GM12874 (cell line): ENCODE measurements around the gene CPAMD8.

Experiments used
- TF ChIP-seq, protein P1 (sequence below): IDR thresholded peaks from 2 replicates; pipeline ENCODE4 v1.5.1; 2011; ENCODE audit warnings: low read depth, mild to moderate bottlenecking, control low read depth, low read length, moderate library complexity; ENCODE audit not compliant: insufficient read depth

CPAMD8 gene

DNA sequence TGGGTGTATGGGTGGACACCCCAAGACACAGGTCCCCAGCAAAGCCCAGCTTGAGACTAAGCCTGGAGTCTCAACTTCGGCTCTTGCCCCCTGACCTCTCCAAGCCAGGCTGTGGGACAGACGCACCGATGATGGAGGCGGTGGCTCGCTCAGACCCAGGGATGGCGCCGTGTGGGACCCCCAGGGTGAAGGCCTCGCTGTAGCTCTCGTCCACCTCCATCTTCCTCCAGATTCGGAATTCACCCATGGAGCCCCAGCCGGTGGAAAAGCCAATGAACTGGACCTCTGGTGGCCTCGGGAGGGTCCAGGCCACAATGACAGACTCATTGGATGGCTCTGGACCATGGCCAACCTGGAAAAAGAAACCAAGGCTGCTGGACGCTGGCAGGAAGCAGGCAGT lies 98.7 kb downstream of the CPAMD8 start:
- TF ChIP-seq, protein P1, sequence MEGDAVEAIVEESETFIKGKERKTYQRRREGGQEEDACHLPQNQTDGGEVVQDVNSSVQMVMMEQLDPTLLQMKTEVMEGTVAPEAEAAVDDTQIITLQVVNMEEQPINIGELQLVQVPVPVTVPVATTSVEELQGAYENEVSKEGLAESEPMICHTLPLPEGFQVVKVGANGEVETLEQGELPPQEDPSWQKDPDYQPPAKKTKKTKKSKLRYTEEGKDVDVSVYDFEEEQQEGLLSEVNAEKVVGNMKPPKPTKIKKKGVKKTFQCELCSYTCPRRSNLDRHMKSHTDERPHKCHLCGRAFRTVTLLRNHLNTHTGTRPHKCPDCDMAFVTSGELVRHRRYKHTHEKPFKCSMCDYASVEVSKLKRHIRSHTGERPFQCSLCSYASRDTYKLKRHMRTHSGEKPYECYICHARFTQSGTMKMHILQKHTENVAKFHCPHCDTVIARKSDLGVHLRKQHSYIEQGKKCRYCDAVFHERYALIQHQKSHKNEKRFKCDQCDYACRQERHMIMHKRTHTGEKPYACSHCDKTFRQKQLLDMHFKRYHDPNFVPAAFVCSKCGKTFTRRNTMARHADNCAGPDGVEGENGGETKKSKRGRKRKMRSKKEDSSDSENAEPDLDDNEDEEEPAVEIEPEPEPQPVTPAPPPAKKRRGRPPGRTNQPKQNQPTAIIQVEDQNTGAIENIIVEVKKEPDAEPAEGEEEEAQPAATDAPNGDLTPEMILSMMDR, result no peak

DNA sequence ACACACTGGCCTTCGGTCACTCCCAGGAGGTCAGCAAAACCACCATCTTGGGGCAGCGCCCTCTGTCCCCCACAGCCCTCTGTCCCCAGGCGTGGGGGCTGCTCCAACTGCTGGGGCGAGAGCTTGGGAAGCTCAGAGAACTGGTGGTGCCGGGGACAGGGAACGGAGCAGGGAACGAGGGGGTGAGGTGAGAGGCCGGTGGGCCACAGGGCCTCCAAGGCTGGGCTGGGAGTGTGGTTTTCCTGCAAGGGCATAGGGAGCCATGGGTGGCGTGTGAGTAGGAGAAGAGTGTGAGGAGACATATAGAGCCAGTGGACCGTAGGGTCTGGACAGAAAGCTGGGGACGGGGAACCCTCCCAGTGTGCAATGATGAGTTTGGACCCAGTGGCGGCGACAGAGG lies 103.7 kb downstream of the CPAMD8 start:
- TF ChIP-seq, protein P1, result no peak

DNA sequence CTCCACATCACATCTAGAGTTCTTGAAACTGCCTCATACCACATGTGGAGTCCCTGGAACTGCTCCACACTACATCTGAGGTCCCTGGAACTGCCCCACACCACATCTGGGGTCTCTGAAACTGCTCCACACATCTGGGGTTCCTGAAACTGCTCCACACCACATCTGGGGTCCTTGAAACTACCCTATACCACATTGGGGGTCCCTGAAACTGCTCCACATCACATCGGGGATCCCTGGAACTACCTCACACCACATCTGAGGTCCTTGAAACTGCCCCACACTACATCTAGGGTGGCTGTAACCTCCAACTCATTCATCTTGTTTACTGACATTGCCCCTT lies 104.0 kb downstream of the CPAMD8 start:
- TF ChIP-seq, protein P1, result no peak

DNA sequence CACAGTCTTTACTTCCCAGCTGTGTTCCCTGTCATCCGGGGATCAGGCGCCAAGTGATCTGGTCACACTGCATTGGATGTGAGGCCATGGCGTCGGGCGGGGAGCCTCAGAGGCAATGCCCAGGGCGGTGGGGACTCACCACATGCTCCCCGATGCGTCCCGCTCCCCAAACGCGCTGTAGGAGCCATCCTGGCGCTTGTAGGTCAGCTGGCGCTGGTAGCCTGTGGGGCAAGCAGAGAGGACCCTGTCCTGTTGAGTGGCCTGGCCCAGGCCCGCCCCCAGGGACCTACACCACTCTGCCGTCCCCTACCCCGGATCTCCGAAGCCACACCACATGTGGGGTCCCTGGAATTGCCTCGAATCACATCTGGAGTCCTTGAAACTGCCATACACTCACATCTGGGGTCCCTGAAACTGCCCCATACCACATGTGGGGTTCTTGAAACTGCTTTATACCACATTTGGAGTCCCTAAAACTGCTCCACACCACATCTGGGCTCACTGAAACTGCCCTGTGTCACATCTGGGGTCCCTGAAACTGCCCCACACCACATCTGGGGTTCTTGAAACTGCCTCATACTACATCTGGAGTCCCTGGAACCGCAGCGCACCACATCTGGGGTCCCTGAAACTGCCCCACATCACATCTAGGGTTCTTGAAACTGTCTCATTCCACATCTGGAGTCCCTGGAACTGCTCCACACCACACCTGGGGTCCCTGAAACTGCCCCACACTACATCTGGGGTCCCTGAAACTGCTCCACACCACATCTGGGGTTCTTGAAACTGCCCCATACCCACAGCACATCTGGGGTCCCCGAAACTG lies 104.6 kb downstream of the CPAMD8 start:
- TF ChIP-seq, protein P1, result no peak

DNA sequence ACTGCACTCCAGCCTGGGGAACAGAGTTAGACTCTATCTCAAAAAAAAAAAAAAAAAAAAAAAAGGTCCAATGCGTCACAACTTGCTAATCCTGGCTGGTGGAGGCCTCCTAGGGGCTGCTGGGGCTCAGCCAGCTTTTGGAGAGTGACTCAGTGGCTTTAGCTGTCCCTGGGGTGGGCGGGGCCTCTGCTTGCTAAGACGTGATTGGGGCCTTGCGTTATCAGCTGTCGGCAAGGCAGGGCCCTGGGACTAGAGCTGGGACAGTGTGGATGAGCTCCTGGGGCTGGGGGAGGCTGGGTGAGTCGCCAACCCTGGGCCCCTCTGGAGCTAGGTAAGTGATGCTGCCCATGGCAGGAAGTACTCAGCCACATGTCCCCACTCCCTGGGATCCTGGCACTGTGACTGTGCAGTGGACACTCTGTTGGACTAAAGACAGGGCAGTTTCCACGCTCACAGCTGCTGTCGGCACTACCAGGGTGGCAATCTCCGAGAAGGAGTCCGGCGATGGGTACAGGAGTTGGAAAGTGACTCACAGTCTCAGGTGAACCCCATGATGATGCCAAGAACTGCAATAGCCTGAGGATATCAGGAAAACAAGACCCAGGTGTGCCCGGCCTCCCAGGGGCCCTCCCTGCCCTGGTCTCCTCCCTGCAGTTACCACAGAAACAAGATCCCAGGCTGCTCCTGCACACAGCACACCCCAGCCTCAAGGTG lies 105.6 kb downstream of the CPAMD8 start:
- TF ChIP-seq, protein P1, result no peak

DNA sequence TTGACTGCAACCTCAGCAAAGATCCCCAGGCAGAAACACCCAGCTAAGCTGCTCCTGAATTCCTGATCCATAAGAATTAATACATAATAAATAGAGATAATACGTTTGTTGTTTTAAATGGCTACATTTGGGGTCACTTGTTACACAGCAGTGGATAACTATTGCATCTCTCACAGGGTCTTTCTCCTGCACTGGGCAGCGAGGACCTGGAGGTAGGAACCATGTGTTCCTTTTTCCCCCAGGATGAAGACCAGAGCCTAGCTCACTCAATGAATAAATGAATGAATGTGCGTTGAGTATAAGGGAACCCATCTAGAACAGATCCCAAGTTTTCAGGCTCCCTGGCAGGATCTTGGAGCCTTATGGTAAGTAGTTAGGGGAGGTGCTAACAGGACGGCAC lies 107.1 kb downstream of the CPAMD8 start:
- TF ChIP-seq, protein P1, result no peak

DNA sequence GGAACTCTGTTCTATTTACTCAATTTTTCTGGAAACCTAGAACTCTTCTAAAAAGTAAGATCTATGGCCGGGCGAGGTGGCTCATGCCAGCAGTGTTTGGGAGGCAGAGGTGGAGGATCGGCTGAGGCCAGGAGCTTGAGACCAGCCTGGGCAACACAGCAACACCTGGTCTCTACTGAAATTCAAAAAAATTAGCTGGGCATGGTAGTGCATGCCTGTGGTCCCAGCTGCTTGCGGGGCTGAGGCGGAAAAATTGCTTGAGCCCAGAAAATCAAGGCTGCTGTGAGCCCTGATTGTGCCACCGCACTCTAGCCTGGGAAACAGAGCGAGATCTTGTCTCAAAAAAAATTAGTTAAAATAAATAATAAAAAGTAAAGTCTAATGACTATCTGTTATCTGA lies 109.2 kb downstream of the CPAMD8 start:
- TF ChIP-seq, protein P1, result no peak
